Islet of Langerhans (tissue), 1 donor: Measurements from ENCODE around the gene KRT33A.

Source experiments
- FAIRE-seq: peaks from one replicate; lab custom pipeline; 2011; peaks lifted over from hg19 to GRCh38; lab: Jason Lieb, UNC

The KRT33A gene

GRCh38 chr17:41328207-41328606, 22.4 kb downstream of the KRT33A start:
- no peak for FAIRE-seq

- no peak for FAIRE-seq
Observed at GRCh38 chr17:41327411-41328120, 23.1 kb downstream of the KRT33A start.

GRCh38 chr17:41326173-41327145, 24.2 kb downstream of the KRT33A start:
- FAIRE-seq: no peak

GRCh38 chr17:41325611-41326010, 25.0 kb downstream of the KRT33A start:
- no peak for FAIRE-seq

GRCh38 chr17:41325126-41325525, 25.5 kb downstream of the KRT33A start:
- no peak for FAIRE-seq

GRCh38 chr17:41324180-41325075, 26.2 kb downstream of the KRT33A start:
- FAIRE-seq: no peak

- FAIRE-seq: no peak
Observed at GRCh38 chr17:41322903-41323895, 27.4 kb downstream of the KRT33A start.

- peak; percentile 97 for FAIRE-seq
Observed at GRCh38 chr17:41322094-41322902, 28.3 kb downstream of the KRT33A start.

GRCh38 chr17:41318231-41318630, 32.4 kb downstream of the KRT33A start:
- FAIRE-seq: no peak

- FAIRE-seq: no peak
Observed at GRCh38 chr17:41315814-41316445, 34.7 kb downstream of the KRT33A start.

GRCh38 chr17:41315204-41315794, 35.3 kb downstream of the KRT33A start, which contains the start of gene KRTAP17-1:
Gene KRTAP17-1 (minus strand): TSS chr17:41315710. CDS start chr17:41315650, 60 bp downstream.
- FAIRE-seq: no peak

- no peak for FAIRE-seq
Observed at GRCh38 chr17:41311111-41311510, 39.5 kb downstream of the KRT33A start.

- no peak for FAIRE-seq
Observed at GRCh38 chr17:41308918-41309359, 41.7 kb downstream of the KRT33A start, which contains the start of gene KRTAP16-1. Gene KRTAP16-1 (minus strand): TSS chr17:41309309. CDS start chr17:41309253, 56 bp downstream.

- peak; percentile 5 for FAIRE-seq
Observed at GRCh38 chr17:41308251-41308917, 42.2 kb downstream of the KRT33A start.

GRCh38 chr17:41307647-41308046, 43.0 kb downstream of the KRT33A start:
- FAIRE-seq: no peak

GRCh38 chr17:41304091-41304490, 46.5 kb downstream of the KRT33A start:
- FAIRE-seq: no peak

GRCh38 chr17:41302981-41303380, 47.6 kb downstream of the KRT33A start:
- no peak for FAIRE-seq
